GM12878 (cell line): ENCODE data around the gene NCS1. TPM values are rescaled to one million over a fixed set of nuclear protein-coding genes. Genes with fewer than 3 reads are reported as not detected.

ENCODE experiments used
- ATAC-seq: fragments of 200-7000 bp; cut with Tn5 transposase; 3 replicates; pipeline ENCODE4 v1.9.1; 2020; ENCODE audit warnings: mild to moderate bottlenecking, moderate library complexity
- BruUV-seq: library from RNA; stranded (reverse); fragments of 400-500 nt; replicated peaks from 2 replicates; lab custom pipeline; 2021; lab: Mats Ljungman, UMichigan
- CTCF ChIA-PET: fragments of 300-600 bp; sonication (Branson Sonifier 250); formaldehyde crosslinking; extraction: SDS; loops from one replicate; lab custom pipeline; 2021; ENCODE audit warnings: inconsistent platforms; lab: Yijun Ruan, JAX
- POLR2A ChIA-PET: fragments of 350-600 bp; formaldehyde crosslinking; extraction: SDS; loops from one replicate; lab custom pipeline; 2021; ENCODE audit warnings: inconsistent platforms; lab: Charles Lee
- RAD21 ChIA-PET: fragments of 300-600 bp; sonication (Branson Sonifier 250); formaldehyde crosslinking; loops from one replicate; lab custom pipeline; 2023; ENCODE audit warnings: antibody characterized with exemption; ENCODE audit not compliant: unreplicated experiment; lab: Charles Lee
- SMC1A ChIA-PET: fragments of 300-600 bp; sonication (Branson Sonifier 250); formaldehyde crosslinking; loops from one replicate; lab custom pipeline; 2023; ENCODE audit not compliant: unreplicated experiment, uncharacterized antibody; lab: Charles Lee
- DNase-seq: peaks from one replicate; pipeline ENCODE4 v3.0.0-alpha.2; 2011; ENCODE audit warnings: low read depth, low spot score
- FAIRE-seq: peaks from 3 replicates; lab custom pipeline; 2011; peaks lifted over from hg19 to GRCh38; lab: Jason Lieb, UNC
- H2AFZ ChIP-seq: 2 replicates; pipeline ENCODE4 v1.6.0; 2011; ENCODE audit warnings: low read depth, low read length, control low read depth; ENCODE audit not compliant: control insufficient read depth
- H3K27ac ChIP-seq: 2 replicates; pipeline ENCODE4 v1.5.1; 2011; ENCODE audit warnings: control low read depth; ENCODE audit not compliant: control insufficient read depth, insufficient read depth
- H3K27me3 ChIP-seq, 2 experiments: replicated peaks in 1 of 2; 2 replicates each; pipeline versions ENCODE4 v1.6.0 to v1.6.1; 2011; ENCODE audit warnings: low read length in 1 of 2; ENCODE audit not compliant: control insufficient read depth in 2 of 2, insufficient read depth in 2 of 2
- H3K36me3 ChIP-seq, 2 experiments: 2 replicates each; pipeline ENCODE4 v1.5.1; 2011; ENCODE audit warnings: low read length in 1 of 2; ENCODE audit not compliant: control insufficient read depth in 2 of 2, insufficient read depth in 2 of 2
- H3K4me1 ChIP-seq: 2 replicates; pipeline ENCODE4 v1.6.1; 2011; ENCODE audit warnings: mild to moderate bottlenecking, low read length, moderate library complexity, mixed read lengths; ENCODE audit not compliant: control insufficient read depth, insufficient read depth
- H3K4me2 ChIP-seq: 2 replicates; pipeline ENCODE4 v1.6.0; 2011; ENCODE audit warnings: control low read depth; ENCODE audit not compliant: control insufficient read depth, insufficient read depth
- H3K4me3 ChIP-seq: fragments of 200-600 bp; sonication (generic); 2 replicates; pipeline ENCODE4 v1.5.1; 2016
- H3K79me2 ChIP-seq: 2 replicates; pipeline ENCODE4 v1.6.0; 2011; ENCODE audit warnings: low read length; ENCODE audit not compliant: control insufficient read depth, insufficient read depth
- H3K9ac ChIP-seq: 2 replicates; pipeline ENCODE4 v1.8.0; 2011; ENCODE audit warnings: low read length, control low read depth, mixed read lengths; ENCODE audit not compliant: control insufficient read depth, insufficient read depth
- H3K9me3 ChIP-seq: replicated peaks from 3 replicates; pipeline ENCODE4 v1.5.1; 2011; ENCODE audit warnings: mild to moderate bottlenecking, low read length; ENCODE audit not compliant: control insufficient read depth, insufficient read depth
- H4K20me1 ChIP-seq: 2 replicates; pipeline ENCODE4 v1.6.0; 2011; ENCODE audit not compliant: control insufficient read depth, insufficient read depth
- ATF7 ChIP-seq: fragments of 450-650 bp; IDR thresholded peaks from 2 replicates; pipeline ENCODE4 v1.6.1; 2016; ENCODE audit warnings: low read depth, mild to moderate bottlenecking
- IKZF1 ChIP-seq: fragments of 450-650 bp; conservative IDR thresholded peaks from 2 replicates; pipeline ENCODE4 v1.6.1; 2017; ENCODE audit warnings: antibody characterized with exemption, mild to moderate bottlenecking
- IRF4 ChIP-seq: IDR thresholded peaks from 2 replicates; pipeline ENCODE4 v1.6.1; 2011; ENCODE audit warnings: low read depth, low read length
- PKNOX1 ChIP-seq: fragments of 450-650 bp; IDR thresholded peaks from 2 replicates; pipeline ENCODE4 v1.6.1; 2016; ENCODE audit warnings: mild to moderate bottlenecking
- SUPT20H ChIP-seq: IDR thresholded peaks from 2 replicates; pipeline ENCODE4 v1.6.1; 2011; ENCODE audit warnings: low read depth, mild to moderate bottlenecking, low read length, moderate library complexity, borderline replicate concordance; ENCODE audit not compliant: control insufficient read depth
- ZNF217 ChIP-seq: fragments of 450-650 bp; IDR thresholded peaks from 2 replicates; pipeline ENCODE4 v1.6.1; 2017; ENCODE audit warnings: antibody characterized with exemption, mild to moderate bottlenecking
- WGBS: methylation state at CpG from one replicate; pipeline ENCODE4 v1.1.6; 2016; ENCODE audit warnings: low lambda C conversion rate; ENCODE audit not compliant: insufficient replicate concordance, insufficient coverage; ENCODE audit errors: missing lambda C conversion rate; 5-methylcytosine and 5-hydroxymethylcytosine counted together
- in situ Hi-C: fragments of 300-500 bp; cut with MboI; formaldehyde crosslinking; loops from 9 replicates; pipeline ENCODE4 v1.14.3; 2018; ENCODE audit warnings: mixed read lengths
- intact Hi-C: fragments of 100-400 bp; cut with micrococcal nuclease; formaldehyde crosslinking; loops from one replicate; pipeline ENCODE4 v1.14.2; 2022; ENCODE audit not compliant: unreplicated experiment
- polyA plus RNA-seq, 11 experiments: library from polyadenylated mRNA; depleted of rRNA in 4 of 11; unstranded in 6 of 11; stranded (reverse) in 5 of 11; fragments of >200 nt; fragmentation: Nextera tagmentation in 4 of 11; fragmentation: Illumina TruSeq in 1 of 11; extraction: Ambion mirVana in 4 of 11; extraction: Trizol in 1 of 11; gene quantifications; 1 replicate in 1 of 11; 2 replicates in 10 of 11; pipeline versions ENCODE4 v1.2.1 to v1.2.3, GENCODE V29; 2011 to 2016; ENCODE audit warnings: inconsistent platforms in 2 of 11, missing spikeins in 2 of 11, low read depth in 1 of 11
- total RNA-seq, 4 experiments: library from RNA; depleted of rRNA in 3 of 4; stranded (reverse); fragments of >200 nt in 3 of 4; fragmentation: Illumina TruSeq in 1 of 4; extraction: Trizol in 1 of 4; gene quantifications; 2 replicates each; pipeline versions ENCODE4 v1.2.1 to v1.2.3, GENCODE V29; 2013 to 2021
- TF ChIP-seq, protein P1 (sequence below): IDR thresholded peaks from 2 replicates; pipeline ENCODE4 v1.6.1; 2012; ENCODE audit warnings: low read depth, low read length, improper control_type of control experiment

Gene NCS1
- total and polyA plus RNA-seq, 10 of the 15 experiments (the other 5 are each of a cell fraction or from before 2014, with no cell fraction given) = 0.04 to 0.22 (median 0.06) TPM; not detected in 4

- TF ChIP-seq, protein P1, sequence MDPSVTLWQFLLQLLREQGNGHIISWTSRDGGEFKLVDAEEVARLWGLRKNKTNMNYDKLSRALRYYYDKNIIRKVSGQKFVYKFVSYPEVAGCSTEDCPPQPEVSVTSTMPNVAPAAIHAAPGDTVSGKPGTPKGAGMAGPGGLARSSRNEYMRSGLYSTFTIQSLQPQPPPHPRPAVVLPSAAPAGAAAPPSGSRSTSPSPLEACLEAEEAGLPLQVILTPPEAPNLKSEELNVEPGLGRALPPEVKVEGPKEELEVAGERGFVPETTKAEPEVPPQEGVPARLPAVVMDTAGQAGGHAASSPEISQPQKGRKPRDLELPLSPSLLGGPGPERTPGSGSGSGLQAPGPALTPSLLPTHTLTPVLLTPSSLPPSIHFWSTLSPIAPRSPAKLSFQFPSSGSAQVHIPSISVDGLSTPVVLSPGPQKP = no peak
- TF ChIP-seq IRF4 = no peak
- TF ChIP-seq, all 136 proteins: peak for 0
These were observed 32.1 kb downstream of the NCS1 start (continued) for GRCh38 chr9:130204341-130204740.

GRCh38 chr9:130204959-130205358 is 32.8 kb downstream of the NCS1 start:
- no peak for FAIRE-seq
- TF ChIP-seq ZNF217 (no peak), PKNOX1 (no peak), SUPT20H (no peak), IKZF1 (no peak), ATF7 (no peak)
- H4K20me1 ChIP-seq = no peaks in the 10 kb centered on the region
- POLR2A ChIA-PET = interaction anchor here (0.7 to 0.9 kb wide), 2 partner anchors 110 to 565 kb away, joined by 3 to 4 read pairs; no protein-coding TSS in a partner anchor
- CTCF ChIA-PET = interaction anchor here (0.5 kb wide), 1 partner anchor 36 kb away, joined by 3 read pairs; no protein-coding TSS in a partner anchor
- SMC1A ChIA-PET = no interaction called here
- H2AFZ ChIP-seq = no peak overlapping the region
- no peak overlapping the region for H3K9ac ChIP-seq
- no peak overlapping the region for H3K27ac ChIP-seq
- H3K79me2 ChIP-seq = no peaks in the 10 kb centered on the region
- no peaks in the 10 kb centered on the region for H3K9me3 ChIP-seq
- no peaks in the 10 kb centered on the region for H3K4me1 ChIP-seq
- no peak overlapping the region for H3K4me3 ChIP-seq
- RAD21 ChIA-PET = interaction anchor here (0.7 kb wide), 1 partner anchor 118 kb away, joined by 3 read pairs; no protein-coding TSS in a partner anchor
- no peaks in the 10 kb centered on the region for H3K36me3 ChIP-seq
- intact Hi-C loops (no loop called here), in situ Hi-C loops (no loop called here)
- no peak for DNase-seq
- no TSS peak for BruUV-seq
- no peaks in the 10 kb centered on the region; a peak in 2 of 4 replicates for H3K27me3 ChIP-seq
- 7% methylated on average over 12 of the region's 12 CpGs for WGBS
- H3K4me2 ChIP-seq = no peak overlapping the region
- no peak for ATAC-seq
